GM19468 (cell line): ENCODE results near the gene TBR1.

Experiments used
- ATAC-seq: cut with Tn5 transposase; IDR thresholded peaks from one replicate; pipeline ENCODE4 v1.9.1; 2021; ENCODE audit warnings: mild to moderate bottlenecking, moderate library complexity, moderate number of reproducible peaks; ENCODE audit not compliant: unreplicated experiment; ENCODE audit errors: extremely low read depth

TBR1 gene

GRCh38 chr2:161414042-161415033 is 1.8 kb upstream of the TBR1 start:
- ATAC-seq: no peak

- no peak for ATAC-seq
These were observed 787 bp upstream of the TBR1 start for GRCh38 chr2:161415034-161415986.

- ATAC-seq: no peak
These were observed 776 bp downstream of the TBR1 start for GRCh38 chr2:161416708-161417437.

- ATAC-seq: no peak
These were observed 1.6 kb downstream of the TBR1 start for GRCh38 chr2:161417438-161418274.

- no peak for ATAC-seq
These were observed 2.2 kb downstream of the TBR1 start for GRCh38 chr2:161418275-161418714.

- no peak for ATAC-seq
These were observed 2.9 kb downstream of the TBR1 start for GRCh38 chr2:161418715-161419637.

GRCh38 chr2:161419638-161420190 is 3.6 kb downstream of the TBR1 start:
- no peak for ATAC-seq

- no peak for ATAC-seq
These were observed 4.4 kb downstream of the TBR1 start for GRCh38 chr2:161420406-161421074.

GRCh38 chr2:161421686-161422085 is 5.6 kb downstream of the TBR1 start:
- no peak for ATAC-seq

GRCh38 chr2:161422816-161423403 is 6.8 kb downstream of the TBR1 start:
- no peak for ATAC-seq

- no peak for ATAC-seq
These were observed 7.6 kb downstream of the TBR1 start for GRCh38 chr2:161423421-161424393.

GRCh38 chr2:161424394-161424769 is 8.3 kb downstream of the TBR1 start:
- ATAC-seq: no peak

- no peak for ATAC-seq
These were observed 9.0 kb downstream of the TBR1 start for GRCh38 chr2:161424891-161425727.

- ATAC-seq: no peak
These were observed 9.8 kb downstream of the TBR1 start for GRCh38 chr2:161425728-161426454.
